H9 (cell line): ENCODE measurements around the gene PI4KB. TPM values are rescaled to one million over a fixed set of nuclear protein-coding genes. Genes with fewer than 3 reads are reported as not detected.
A peak's percentile ranks its signal among the peaks of the same experiment; 100 is the strongest.

Source experiments
- DNase-seq: peaks from one replicate; pipeline ENCODE4 v3.0.0-alpha.2; 2017
- H2AFZ ChIP-seq: one replicate; pipeline ENCODE4 v1.6.1; 2013; ENCODE audit warnings: mild to moderate bottlenecking, low read length, control low read depth, moderate library complexity
- H2AK5ac ChIP-seq: 2 replicates; pipeline ENCODE4 v1.6.1; 2013; ENCODE audit warnings: low read length, control low read depth, mixed read lengths; ENCODE audit not compliant: insufficient read length
- H2BK120ac ChIP-seq: one replicate; pipeline ENCODE4 v1.6.1; 2013; ENCODE audit warnings: low read depth, mild to moderate bottlenecking, low read length, control low read depth, inconsistent platforms; ENCODE audit not compliant: poor library complexity, severe bottlenecking
- H2BK12ac ChIP-seq: 2 replicates; pipeline ENCODE4 v1.6.1; 2013; ENCODE audit warnings: low read length, control low read depth, mixed read lengths, low read depth; ENCODE audit not compliant: insufficient read length
- H2BK15ac ChIP-seq: 2 replicates; pipeline ENCODE4 v1.6.1; 2013; ENCODE audit warnings: low read depth, low read length, control low read depth
- H2BK20ac ChIP-seq: one replicate; pipeline ENCODE4 v1.6.1; 2013; ENCODE audit warnings: low read depth, mild to moderate bottlenecking, low read length, control low read depth, inconsistent platforms; ENCODE audit not compliant: poor library complexity, severe bottlenecking
- H2BK5ac ChIP-seq: 2 replicates; pipeline ENCODE4 v1.6.1; 2013; ENCODE audit warnings: low read length, control low read depth, mixed read lengths; ENCODE audit not compliant: insufficient read length
- H3K14ac ChIP-seq: 2 replicates; pipeline ENCODE4 v1.6.1; 2013; ENCODE audit warnings: low read length, control low read depth; ENCODE audit not compliant: insufficient read depth
- H3K18ac ChIP-seq: 2 replicates; pipeline ENCODE4 v1.6.1; 2013; ENCODE audit warnings: low read depth, mild to moderate bottlenecking, mixed read lengths, low read length, control low read depth; ENCODE audit not compliant: insufficient read length
- H3K23ac ChIP-seq: 2 replicates; pipeline ENCODE4 v1.6.1; 2013; ENCODE audit warnings: low read length, control low read depth, mixed read lengths, low read depth; ENCODE audit not compliant: insufficient read length
- H3K23me2 ChIP-seq: 2 replicates; pipeline ENCODE4 v1.6.1; 2013; ENCODE audit warnings: low read depth, mild to moderate bottlenecking, mixed read lengths, low read length, control low read depth; ENCODE audit not compliant: insufficient read length, poor library complexity, severe bottlenecking
- H3K27ac ChIP-seq: 2 replicates; pipeline ENCODE4 v1.5.1; 2013; ENCODE audit warnings: low read length, control low read depth, mixed read lengths, low read depth; ENCODE audit not compliant: insufficient read length
- H3K27me3 ChIP-seq: 2 replicates; pipeline ENCODE4 v1.6.1; 2013; ENCODE audit warnings: low read length, control low read depth, inconsistent platforms; ENCODE audit not compliant: insufficient read depth
- H3K4ac ChIP-seq: 2 replicates; pipeline ENCODE4 v1.6.1; 2013; ENCODE audit warnings: low read depth, mild to moderate bottlenecking, control low read depth, inconsistent platforms, low read length, moderate library complexity
- H3K4me1 ChIP-seq: 2 replicates; pipeline ENCODE4 v1.6.1; 2013; ENCODE audit warnings: low read length, control low read depth, inconsistent platforms; ENCODE audit not compliant: insufficient read depth
- H3K4me2 ChIP-seq: 2 replicates; pipeline ENCODE4 v1.6.1; 2013; ENCODE audit warnings: low read length, control low read depth, mixed read lengths; ENCODE audit not compliant: insufficient read length, insufficient read depth
- H3K56ac ChIP-seq: 2 replicates; pipeline ENCODE4 v1.6.1; 2013; ENCODE audit warnings: low read depth, mild to moderate bottlenecking, mixed read lengths, low read length, control low read depth; ENCODE audit not compliant: insufficient read length
- H3K79me1 ChIP-seq: 2 replicates; pipeline ENCODE4 v1.6.1; 2013; ENCODE audit warnings: low read depth, mild to moderate bottlenecking, moderate library complexity, low read length, control low read depth, inconsistent platforms; ENCODE audit not compliant: insufficient read depth, poor library complexity, severe bottlenecking
- H3K79me2 ChIP-seq: 2 replicates; pipeline ENCODE4 v1.6.1; 2013; ENCODE audit warnings: low read length, control low read depth, inconsistent platforms; ENCODE audit not compliant: insufficient read depth
- H3K9ac ChIP-seq: 2 replicates; pipeline ENCODE4 v1.6.1; 2013; ENCODE audit warnings: low read length, control low read depth, mixed read lengths; ENCODE audit not compliant: insufficient read length; ENCODE audit errors: extremely low read depth
- H3K9me3 ChIP-seq: one replicate; pipeline ENCODE4 v1.6.1; 2013; ENCODE audit warnings: low read depth, low read length, inconsistent platforms; ENCODE audit not compliant: control insufficient read depth
- H3T11ph ChIP-seq: one replicate; pipeline ENCODE4 v1.6.1; 2013; ENCODE audit warnings: mild to moderate bottlenecking, low read length, control low read depth, inconsistent platforms
- H4K20me1 ChIP-seq: one replicate; pipeline ENCODE4 v1.6.1; 2013; ENCODE audit not compliant: control insufficient read depth, insufficient read length, insufficient read depth
- H4K5ac ChIP-seq: 2 replicates; pipeline ENCODE4 v1.6.1; 2013; ENCODE audit warnings: low read depth, mild to moderate bottlenecking, mixed read lengths, low read length, control low read depth; ENCODE audit not compliant: insufficient read length
- H4K8ac ChIP-seq: replicated peaks from 2 replicates; pipeline ENCODE4 v1.6.1; 2013; ENCODE audit warnings: low read length, control low read depth, mixed read lengths, low read depth; ENCODE audit not compliant: insufficient read length
- H4K91ac ChIP-seq: 2 replicates; pipeline ENCODE4 v1.6.1; 2013; ENCODE audit warnings: low read depth, mild to moderate bottlenecking, moderate library complexity, mixed read lengths, low read length, control low read depth; ENCODE audit not compliant: insufficient read length
- H3K27ac Mint-ChIP-seq, 3 experiments: 2 replicates in 2 of 3; 3 replicates in 1 of 3; pipeline ENCODE4 v1.8.0; 2020 to 2021; ENCODE audit warnings: mixed read lengths in 3 of 3, mild to moderate bottlenecking in 1 of 3, moderate library complexity in 1 of 3
- H3K27me3 Mint-ChIP-seq: 2 replicates; pipeline ENCODE4 v1.8.0; 2021; ENCODE audit warnings: low read depth, mild to moderate bottlenecking, moderate library complexity, mixed read lengths
- H3K36me3 Mint-ChIP-seq, 3 experiments: 2 replicates in 2 of 3; 3 replicates in 1 of 3; pipeline ENCODE4 v1.8.0; 2020 to 2021; ENCODE audit warnings: low read depth in 3 of 3, mixed read lengths in 3 of 3; ENCODE audit not compliant: insufficient read depth in 1 of 3
- H3K4me1 Mint-ChIP-seq, 2 experiments: 2 replicates each; pipeline ENCODE4 v1.8.0; 2020; ENCODE audit warnings: mixed read lengths in 2 of 2
- H3K4me3 Mint-ChIP-seq, 2 experiments: 2 replicates in 1 of 2; 3 replicates in 1 of 2; pipeline ENCODE4 v1.8.0; 2020 to 2021; ENCODE audit warnings: mild to moderate bottlenecking in 2 of 2, mixed read lengths in 2 of 2, moderate library complexity in 1 of 2
- H3K9me3 Mint-ChIP-seq, 2 experiments: 2 replicates in 1 of 2; 3 replicates in 1 of 2; pipeline ENCODE4 v1.8.0; 2020; ENCODE audit warnings: mild to moderate bottlenecking in 2 of 2, mixed read lengths in 2 of 2, moderate library complexity in 1 of 2
- CTCF ChIP-seq: fragments of 200-600 bp; sonication (generic); conservative IDR thresholded peaks from 3 replicates; pipeline ENCODE4 v1.8.0; 2021; ENCODE audit warnings: antibody characterized with exemption, mild to moderate bottlenecking
- WGBS: extraction: QIAGEN DNeasy Blood & Tissue Kit; methylation state at CpG from one replicate; pipeline ENCODE4 v1.1.7; 2013; ENCODE audit warnings: missing lambda C conversion rate, low lambda C conversion rate, mixed read lengths; ENCODE audit not compliant: insufficient read length; ENCODE audit errors: extremely low coverage; 5-methylcytosine and 5-hydroxymethylcytosine counted together
- total RNA-seq: library from RNA; stranded (reverse); gene quantifications from 2 replicates; pipeline ENCODE4 v1.2.1, GENCODE V29; 2021

The PI4KB gene
- total RNA-seq, 1 experiment from 2014 or later, result 39.1 TPM

- Histone ChIP-seq H3K27ac (peak overlapping the region; percentile 64), H2BK12ac (no peak overlapping the region), H2BK120ac (no peak overlapping the region), H3K4me2 (peak overlapping the region; percentile 10), H3K27me3 (no peaks in the 10 kb centered on the region), H3K18ac (peak overlapping the region; percentile 18), H3K14ac (no peak overlapping the region), H3K79me1 (no peaks in the 10 kb centered on the region), H3K23me2 (no peaks in the 10 kb centered on the region), H3K4ac (no peak overlapping the region), H4K5ac (no peak overlapping the region), H2AK5ac (no peak overlapping the region), H3K79me2 (no peaks in the 10 kb centered on the region), H4K8ac (no peak overlapping the region), H3K56ac (no peak overlapping the region), H3K9ac (no peak overlapping the region), H3K23ac (no peak overlapping the region), H2BK5ac (no peak overlapping the region), H2BK20ac (no peak overlapping the region), H4K20me1 (no peaks in the 10 kb centered on the region), H3K9me3 (no peaks in the 10 kb centered on the region), H4K91ac (no peak overlapping the region), H3T11ph (no peak overlapping the region), H2BK15ac (no peak overlapping the region), H3K4me1 (peaks cover 4% of the 10 kb centered on the region; the same call in 1 of the 2 replicates), H2AFZ (no peak overlapping the region)
- DNase-seq, result peak; percentile 72
- H3K4me3 Mint-ChIP-seq, result peak overlapping the region; percentile 19 to 37; a peak in 4 of 5 replicates
- peaks cover 33 to 48% of the 10 kb centered on the region in 2 experiments for H3K4me1 Mint-ChIP-seq
- no peak for TF ChIP-seq CTCF
- no CpG with 5 or more reads among the region's 2 CpGs for WGBS
- H3K27me3 Mint-ChIP-seq, result peaks cover 2% of the 10 kb centered on the region; the same call in 1 of the 2 replicates
- H3K27ac Mint-ChIP-seq, result peak overlapping the region; percentile 84 to 99 (median 88)
- peaks cover 34 to 77% (median 69%) of the 10 kb centered on the region in 3 experiments for H3K36me3 Mint-ChIP-seq
- no peaks in the 10 kb centered on the region; a peak in 2 of 5 replicates for H3K9me3 Mint-ChIP-seq
Measured at GRCh38 chr1:151294742-151295462, 32.3 kb downstream of the PI4KB start.
